GM12892 (cell line): ENCODE measurements around the gene DNTT.

Experiments
- DNase-seq: peaks from one replicate; pipeline ENCODE4 v3.0.0; 2011; ENCODE audit not compliant: insufficient read length
- FAIRE-seq: peaks from 2 replicates; lab custom pipeline; 2011; peaks lifted over from hg19 to GRCh38; lab: Jason Lieb, UNC
- POLR2A ChIP-seq: IDR thresholded peaks from 2 replicates; pipeline ENCODE4 v1.6.1; 2011; ENCODE audit warnings: low read depth, low read length, control low read depth
- POLR2AphosphoS5 ChIP-seq: IDR thresholded peaks from 2 replicates; pipeline ENCODE4 v1.6.1; 2011; ENCODE audit warnings: low read depth, low read length, control low read depth
- TAF1 ChIP-seq: IDR thresholded peaks from 2 replicates; pipeline ENCODE4 v1.6.1; 2011; ENCODE audit warnings: low read depth, mild to moderate bottlenecking, control low read depth, low read length, borderline replicate concordance

The DNTT gene

GRCh38 chr10:96374004-96374403 is 69.8 kb downstream of the DNTT start:
- no peak for TF ChIP-seq POLR2A
- TF ChIP-seq TAF1: no peak
- TF ChIP-seq POLR2AphosphoS5: no peak
- FAIRE-seq (no peak), DNase-seq (no peak)

DNA sequence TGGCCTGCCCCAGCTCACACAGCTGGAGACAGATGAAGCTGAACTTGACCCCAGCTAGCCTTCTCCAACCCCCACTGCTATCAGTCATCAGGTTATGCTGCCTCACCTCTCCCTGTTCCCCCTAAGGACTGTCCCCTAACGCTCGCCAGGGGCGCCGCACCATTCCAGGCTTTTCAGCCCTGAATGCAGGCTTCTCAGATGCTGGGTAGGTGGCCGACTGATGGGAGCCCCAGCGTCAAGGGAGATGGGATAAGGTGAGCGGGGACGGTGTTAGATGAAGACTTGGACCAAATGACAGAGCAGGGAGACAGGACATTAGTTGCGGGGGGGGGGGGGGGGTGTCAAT is 70.4 kb downstream of the DNTT start:
- TF ChIP-seq POLR2AphosphoS5 (no peak), POLR2A (no peak), TAF1 (no peak)
- FAIRE-seq (no peak), DNase-seq (no peak)

GRCh38 chr10:96374985-96375830 is 71.0 kb downstream of the DNTT start:
- peak; percentile 84 for DNase-seq
- peak; percentile 99 for FAIRE-seq

GRCh38 chr10:96376483-96376882 is 72.2 kb downstream of the DNTT start:
- DNase-seq (peak; percentile 59), FAIRE-seq (peak; percentile 53)
- TF ChIP-seq TAF1 (no peak), POLR2A (no peak), POLR2AphosphoS5 (no peak)

More at GRCh38 chr10:96374985-96375830, 71.0 kb downstream of the DNTT start:
- TF ChIP-seq POLR2AphosphoS5: no peak
- no peak for TF ChIP-seq POLR2A
- no peak for TF ChIP-seq TAF1

DNA sequence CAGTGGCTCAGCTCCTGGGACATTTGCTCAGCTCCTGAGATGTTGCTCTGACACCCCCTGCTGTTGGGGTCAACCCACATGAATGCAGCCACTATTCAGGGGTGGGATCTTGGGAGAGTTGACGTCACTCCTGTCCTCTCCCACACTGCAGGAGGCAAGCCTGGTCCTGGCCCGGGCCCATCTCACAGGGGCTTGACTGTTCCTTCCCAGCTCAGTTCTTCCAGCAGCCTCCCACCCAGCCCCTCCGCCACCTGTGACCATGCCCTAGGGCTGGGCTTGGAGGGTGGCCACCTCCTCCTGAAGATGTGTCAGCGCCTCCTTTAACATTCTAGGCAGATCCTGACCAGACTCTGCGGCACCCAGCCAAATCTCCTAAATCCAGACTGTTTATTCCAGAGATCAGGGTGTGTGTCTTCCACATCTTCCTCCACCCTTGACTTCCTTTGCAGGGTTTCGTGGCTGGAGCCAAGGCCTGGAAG is 73.6 kb downstream of the DNTT start:
- DNase-seq: no peak
- no peak for FAIRE-seq
- TF ChIP-seq TAF1 (no peak), POLR2A (no peak), POLR2AphosphoS5 (no peak)

DNA sequence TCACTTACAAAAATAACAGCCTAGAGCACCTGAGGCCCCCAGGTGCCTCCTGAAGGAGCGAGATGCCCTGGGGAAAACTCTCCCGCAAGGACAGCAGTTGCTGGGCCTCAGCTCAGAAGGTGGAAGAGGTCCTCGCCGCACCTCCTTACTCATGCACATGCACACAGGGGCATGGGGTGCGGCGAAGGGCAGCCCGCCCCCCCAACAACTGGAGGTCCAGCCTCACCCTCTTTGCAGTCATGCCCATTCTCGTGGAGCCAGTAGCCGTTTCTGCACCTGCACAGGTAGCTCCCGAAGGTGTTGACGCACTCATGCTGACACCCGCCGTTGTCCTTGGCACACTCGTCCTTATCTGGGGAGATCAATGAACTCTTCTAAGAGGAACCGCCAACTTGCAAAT is 74.5 kb downstream of the DNTT start:
- DNase-seq (no peak), FAIRE-seq (no peak)
- TF ChIP-seq POLR2A: no peak
- TF ChIP-seq TAF1: no peak
- no peak for TF ChIP-seq POLR2AphosphoS5

DNA sequence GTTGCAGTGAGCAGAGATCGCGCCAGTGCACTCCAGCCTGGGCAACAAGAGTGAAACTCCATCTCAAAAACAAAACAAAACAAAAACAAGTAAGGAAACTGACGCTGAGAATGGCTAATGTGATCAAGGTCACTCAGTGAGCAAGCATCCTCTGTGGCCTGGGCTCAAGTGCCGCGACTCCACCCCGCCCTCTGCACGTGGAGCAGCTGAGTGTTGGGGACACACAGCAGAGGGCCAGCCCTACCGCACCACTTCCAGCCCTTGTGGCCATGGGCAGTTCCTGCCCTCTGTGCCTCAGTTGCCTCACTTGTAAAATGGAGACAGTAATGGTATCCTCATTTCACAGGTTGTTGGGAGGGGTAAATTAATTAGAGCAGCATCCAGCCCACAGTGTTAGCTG is 75.5 kb downstream of the DNTT start:
- FAIRE-seq (no peak), DNase-seq (no peak)
- no peak for TF ChIP-seq TAF1
- no peak for TF ChIP-seq POLR2A
- no peak for TF ChIP-seq POLR2AphosphoS5

DNA sequence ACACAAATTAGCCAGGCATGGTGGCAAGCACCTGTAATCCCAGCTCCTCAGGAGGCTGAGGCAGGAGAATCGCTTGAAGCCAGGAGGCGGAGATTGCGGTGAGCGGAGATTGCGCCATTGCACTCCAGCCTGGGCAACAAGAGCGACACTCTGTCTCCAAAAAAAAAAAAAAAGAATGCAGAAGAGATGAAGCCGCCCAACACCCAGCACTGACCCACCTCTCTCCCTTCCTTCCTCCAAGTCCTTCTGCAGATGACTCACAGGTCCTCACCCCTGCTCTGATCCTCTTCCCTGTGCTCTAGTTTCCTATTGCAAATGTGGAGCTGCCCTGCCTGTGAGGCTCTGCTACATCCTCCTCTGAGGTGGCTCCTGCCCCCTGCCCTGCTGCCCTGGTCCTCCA is 76.6 kb downstream of the DNTT start:
- DNase-seq: no peak
- TF ChIP-seq POLR2AphosphoS5 (no peak), POLR2A (no peak), TAF1 (no peak)
- no peak for FAIRE-seq

DNA sequence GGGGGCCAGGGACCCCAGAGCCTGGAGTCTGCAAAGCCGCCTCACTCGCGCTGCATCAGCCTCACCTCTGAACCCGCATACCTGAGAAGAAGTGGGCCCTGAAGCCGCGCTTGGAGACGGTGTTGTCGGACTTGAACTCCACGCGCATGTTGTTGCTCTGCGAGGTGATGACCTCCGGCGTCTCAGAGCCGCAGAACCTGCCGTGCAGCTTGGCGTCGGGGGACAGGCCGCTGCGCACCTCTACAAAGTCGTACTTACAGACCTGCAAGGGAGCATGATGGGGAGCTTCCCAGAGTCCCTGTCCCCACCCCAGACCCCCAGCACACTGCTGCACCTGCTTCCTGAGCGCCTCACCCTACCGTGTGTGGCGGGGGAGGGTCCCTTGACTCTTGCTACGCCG is 80.3 kb downstream of the DNTT start:
- no peak for TF ChIP-seq POLR2AphosphoS5
- TF ChIP-seq TAF1: no peak
- no peak for TF ChIP-seq POLR2A
- FAIRE-seq: no peak

GRCh38 chr10:96387161-96387560 is 82.9 kb downstream of the DNTT start:
- no peak for TF ChIP-seq POLR2A
- no peak for TF ChIP-seq POLR2AphosphoS5
- TF ChIP-seq TAF1: no peak
- FAIRE-seq (no peak), DNase-seq (no peak)

More for the DNA sequence above, 80.3 kb downstream of the DNTT start:
- DNase-seq: no peak

- no peak for TF ChIP-seq POLR2AphosphoS5
- TF ChIP-seq TAF1: no peak
- TF ChIP-seq POLR2A: no peak
- no peak for DNase-seq
- FAIRE-seq: no peak
Measured at GRCh38 chr10:96387601-96388000, 83.4 kb downstream of the DNTT start.
